LNCAP (cell line): Measurements from ENCODE around the gene LGALS1.

Experiments used
- TF ChIP-seq, protein P1 (sequence below): fragments of 450-650 bp; IDR thresholded peaks from 2 replicates; pipeline ENCODE4 v1.5.1; 2017; ENCODE audit warnings: mild to moderate bottlenecking

The LGALS1 gene

DNA sequence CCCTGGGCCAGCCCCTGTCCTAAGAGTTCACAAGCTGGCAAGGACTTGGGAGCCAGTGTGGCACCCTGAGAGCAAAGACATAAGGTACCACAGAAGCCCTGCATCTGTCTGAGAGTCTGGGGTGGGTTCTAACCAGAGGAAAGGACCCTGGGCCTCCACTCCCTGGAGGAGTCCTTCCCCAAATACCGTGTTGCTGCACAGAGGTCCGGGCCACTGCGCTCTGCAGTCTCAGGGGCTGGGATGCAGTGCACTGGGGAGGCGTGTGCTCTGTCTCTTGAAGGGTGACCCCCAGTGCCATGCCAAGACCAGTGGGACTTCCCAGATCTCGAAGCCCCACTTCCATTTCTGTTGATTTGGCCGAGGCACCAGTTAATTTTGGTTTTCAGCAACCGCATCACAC lies 40.3 kb upstream of the LGALS1 start:
- TF ChIP-seq, protein P1, sequence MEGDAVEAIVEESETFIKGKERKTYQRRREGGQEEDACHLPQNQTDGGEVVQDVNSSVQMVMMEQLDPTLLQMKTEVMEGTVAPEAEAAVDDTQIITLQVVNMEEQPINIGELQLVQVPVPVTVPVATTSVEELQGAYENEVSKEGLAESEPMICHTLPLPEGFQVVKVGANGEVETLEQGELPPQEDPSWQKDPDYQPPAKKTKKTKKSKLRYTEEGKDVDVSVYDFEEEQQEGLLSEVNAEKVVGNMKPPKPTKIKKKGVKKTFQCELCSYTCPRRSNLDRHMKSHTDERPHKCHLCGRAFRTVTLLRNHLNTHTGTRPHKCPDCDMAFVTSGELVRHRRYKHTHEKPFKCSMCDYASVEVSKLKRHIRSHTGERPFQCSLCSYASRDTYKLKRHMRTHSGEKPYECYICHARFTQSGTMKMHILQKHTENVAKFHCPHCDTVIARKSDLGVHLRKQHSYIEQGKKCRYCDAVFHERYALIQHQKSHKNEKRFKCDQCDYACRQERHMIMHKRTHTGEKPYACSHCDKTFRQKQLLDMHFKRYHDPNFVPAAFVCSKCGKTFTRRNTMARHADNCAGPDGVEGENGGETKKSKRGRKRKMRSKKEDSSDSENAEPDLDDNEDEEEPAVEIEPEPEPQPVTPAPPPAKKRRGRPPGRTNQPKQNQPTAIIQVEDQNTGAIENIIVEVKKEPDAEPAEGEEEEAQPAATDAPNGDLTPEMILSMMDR, result no peak

DNA sequence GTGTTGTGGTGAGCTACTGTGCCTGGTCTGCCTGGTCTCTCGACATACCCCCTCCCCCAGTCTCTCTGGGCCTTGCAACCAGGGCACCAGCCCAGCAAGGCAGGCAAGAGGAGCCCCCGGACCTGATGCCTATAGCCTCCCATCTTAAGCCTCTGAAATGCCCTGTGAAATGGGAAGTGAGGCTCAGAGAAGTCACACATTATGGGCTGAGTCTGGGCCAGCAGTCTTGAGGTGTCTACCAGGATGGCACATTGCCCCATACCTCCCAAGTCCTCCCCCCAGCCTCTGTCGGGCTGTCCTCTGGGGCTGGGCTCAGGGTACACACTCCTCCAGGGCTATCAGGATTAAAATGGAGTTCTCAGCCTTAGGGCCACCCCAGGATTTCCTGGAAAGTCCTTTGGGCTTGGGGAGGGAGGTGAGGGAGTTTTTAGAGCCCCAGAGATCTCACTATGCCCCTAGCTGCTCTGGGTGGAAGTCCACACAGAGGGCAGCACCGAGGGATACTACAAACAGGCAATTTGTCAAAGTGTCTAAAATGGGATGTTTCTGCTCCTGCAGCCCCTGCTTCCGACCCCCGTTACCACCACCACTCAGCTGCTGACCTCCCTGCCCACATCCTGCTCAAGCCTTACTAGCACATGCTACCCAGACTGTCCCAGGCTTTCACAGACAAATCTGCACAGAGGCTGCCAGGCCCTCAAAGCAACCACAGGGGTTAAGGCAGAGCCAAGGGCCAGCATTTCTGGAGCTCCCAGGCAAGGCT lies 39.1 kb upstream of the LGALS1 start:
- TF ChIP-seq, protein P1, result no peak

DNA sequence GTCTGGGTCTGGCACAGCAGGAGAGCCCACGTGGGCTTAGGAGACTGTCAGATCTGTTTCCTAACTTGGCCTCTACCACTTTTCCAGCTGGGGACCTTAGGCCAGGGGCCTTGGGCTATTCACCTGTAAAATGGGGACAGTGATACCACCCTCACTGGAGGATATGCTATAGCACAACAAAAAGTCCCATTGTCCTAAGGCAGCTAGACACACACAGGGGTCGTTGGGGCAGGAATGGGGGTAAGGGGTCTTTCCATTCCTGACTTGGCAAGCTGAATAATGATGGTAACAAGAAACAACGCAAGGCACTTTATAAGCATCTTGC lies 38.5 kb upstream of the LGALS1 start:
- TF ChIP-seq, protein P1, result no peak

DNA sequence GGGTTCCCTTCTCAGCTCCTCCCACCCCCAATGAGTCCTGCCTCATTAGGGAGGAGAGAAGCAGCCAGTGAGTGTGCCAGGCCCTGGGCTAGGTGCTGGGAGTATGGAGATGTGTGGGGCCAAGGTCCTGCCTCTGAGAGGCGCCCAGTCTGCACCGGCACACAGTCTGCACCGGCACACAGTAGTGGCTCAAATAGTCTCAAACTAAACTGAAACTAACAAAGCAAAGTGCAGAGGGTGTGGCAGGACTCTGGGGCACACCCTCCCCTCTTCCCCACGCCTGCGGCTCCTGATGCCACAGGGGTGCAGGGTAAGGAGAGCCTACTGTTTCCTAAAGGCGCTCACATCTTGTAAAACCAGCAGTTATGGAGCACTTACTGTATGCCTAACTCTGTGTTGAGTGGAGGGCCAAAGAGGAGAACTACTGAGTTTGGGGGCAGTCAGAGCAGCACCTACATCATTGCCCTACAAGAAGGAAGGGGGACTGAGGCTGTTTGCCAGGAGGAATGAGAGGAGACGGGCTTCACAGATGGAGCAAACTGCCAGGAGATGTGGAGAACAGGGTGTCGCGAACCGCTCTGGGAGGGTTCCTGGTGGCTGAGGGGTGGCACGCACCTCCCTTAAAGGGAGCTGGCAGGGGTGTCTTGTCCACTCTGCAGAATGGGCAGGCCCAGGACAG lies 36.9 kb upstream of the LGALS1 start:
- TF ChIP-seq, protein P1, result no peak

DNA sequence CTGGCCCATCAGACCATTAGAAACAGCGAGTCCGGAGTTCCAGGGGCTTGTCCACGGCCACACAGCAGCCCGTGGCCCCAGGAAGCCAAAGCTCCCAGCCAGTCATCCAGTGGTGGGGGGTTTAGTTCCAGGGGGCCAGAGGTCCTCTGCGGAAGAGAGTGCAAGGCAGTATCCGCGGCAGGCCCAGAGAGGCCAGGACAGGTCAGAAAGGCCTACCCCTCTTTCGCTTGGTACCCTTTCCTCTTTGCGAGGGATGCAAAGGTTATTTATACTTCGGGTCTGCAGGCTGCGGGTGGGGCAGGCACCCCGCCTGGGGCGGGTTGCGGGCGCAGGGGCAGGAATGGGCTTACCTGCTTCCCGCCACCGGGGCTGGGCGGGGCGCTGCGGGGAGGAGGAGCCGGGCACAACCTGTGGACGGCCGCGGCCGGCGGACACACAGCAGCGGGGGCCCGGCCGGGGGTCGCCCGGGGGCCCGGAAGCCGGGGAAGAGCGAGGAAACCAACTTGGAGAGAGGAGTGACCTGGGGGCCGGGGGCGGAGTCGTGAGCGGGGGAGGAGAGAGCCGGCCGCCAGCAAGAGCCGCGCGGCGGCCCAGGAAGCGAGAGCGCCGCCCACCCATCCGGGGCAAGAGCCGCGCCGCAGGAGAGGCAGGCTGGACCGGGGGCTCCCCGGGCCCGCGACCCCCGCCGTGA lies 36.2 kb upstream of the LGALS1 start, which contains the start of gene SH3BP1:
TSS of gene SH3BP1 (plus strand) at position 600 of the 691 bp plus-strand sequence. CDS start 119 bp downstream, outside the sequence.
- TF ChIP-seq, protein P1, result no peak

DNA sequence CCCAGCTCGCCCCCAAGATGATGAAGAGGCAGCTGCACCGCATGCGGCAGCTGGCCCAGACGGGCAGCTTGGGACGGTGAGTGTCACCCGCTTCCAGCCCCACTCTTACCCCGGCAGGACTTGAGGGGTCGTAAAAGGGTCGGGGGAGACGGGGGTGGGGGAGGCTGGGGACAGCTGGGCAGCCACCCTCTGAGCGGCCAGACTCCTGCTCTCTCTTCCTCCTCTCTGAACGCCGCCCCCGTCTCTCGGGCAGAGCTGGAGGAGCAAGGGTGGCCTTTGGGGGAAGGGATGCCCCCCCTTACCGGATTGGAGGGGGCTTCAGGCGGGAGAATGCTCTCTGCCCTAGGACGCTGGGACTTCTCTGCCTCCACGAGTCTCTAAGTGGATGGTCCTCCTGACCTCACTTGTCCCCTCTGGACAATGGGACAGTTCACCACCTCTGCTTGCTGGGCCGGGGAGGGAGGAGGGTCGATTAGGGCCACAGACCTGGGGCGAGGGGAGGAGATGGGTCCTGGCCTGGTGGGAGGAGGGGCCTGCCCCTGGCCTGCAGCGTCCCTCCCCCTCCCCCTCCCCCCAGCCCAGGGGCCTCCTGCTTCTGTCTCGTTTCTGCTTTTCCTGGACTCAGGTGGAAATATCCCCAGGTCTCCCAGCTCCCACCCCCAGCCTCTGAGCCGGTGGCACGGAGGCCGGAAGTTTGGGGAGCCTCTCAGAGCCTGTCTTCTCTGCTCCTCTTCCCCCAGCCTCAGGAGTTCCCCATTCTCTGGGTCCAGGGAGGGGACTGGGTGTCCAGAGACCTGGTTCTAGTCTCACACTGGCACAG lies 35.5 kb upstream of the LGALS1 start:
- TF ChIP-seq, protein P1, result no peak
